IPS-NIHi11 (cell line): Measurements from ENCODE around the gene ERICH3.
"Not testable (repeated sequence)": the region's sequence is repeated elsewhere in the genome, so short reads cannot be mapped to it uniquely, and the experiment has no call there.

Experiments
- DNase-seq: peaks from one replicate; pipeline ENCODE4 v3.0.0; 2012; ENCODE audit warnings: mixed read lengths, low spot score

ERICH3 gene

GRCh38 chr1:74677926-74678325, 4.3 kb upstream of the ERICH3 start:
- DNase-seq = no peak

- DNase-seq = peak; percentile 49
Observed at GRCh38 chr1:74674278-74675048, 871 bp upstream of the ERICH3 start.

GRCh38 chr1:74670866-74671265, 2.7 kb downstream of the ERICH3 start:
- not testable (repeated sequence) for DNase-seq

- no peak for DNase-seq
Observed at GRCh38 chr1:74654708-74655107, 18.9 kb downstream of the ERICH3 start.

GRCh38 chr1:74652711-74653139, 20.9 kb downstream of the ERICH3 start:
- no peak for DNase-seq

- no peak for DNase-seq
Observed at GRCh38 chr1:74650561-74650960, 23.0 kb downstream of the ERICH3 start.

GRCh38 chr1:74641876-74642275, 31.7 kb downstream of the ERICH3 start:
- no peak for DNase-seq

GRCh38 chr1:74641161-74641560, 32.4 kb downstream of the ERICH3 start:
- DNase-seq = no peak

- no peak for DNase-seq
Observed at GRCh38 chr1:74637296-74637695, 36.3 kb downstream of the ERICH3 start.

GRCh38 chr1:74629283-74629682, 44.3 kb downstream of the ERICH3 start:
- DNase-seq = peak; percentile 18

- no peak for DNase-seq
Observed at GRCh38 chr1:74623716-74624115, 49.9 kb downstream of the ERICH3 start.

GRCh38 chr1:74620242-74620641, 53.4 kb downstream of the ERICH3 start:
- no peak for DNase-seq

GRCh38 chr1:74618974-74619373, 54.6 kb downstream of the ERICH3 start:
- DNase-seq = no peak

GRCh38 chr1:74613894-74614293, 59.7 kb downstream of the ERICH3 start:
- no peak for DNase-seq

GRCh38 chr1:74611887-74612286, 61.7 kb downstream of the ERICH3 start:
- DNase-seq = no peak

GRCh38 chr1:74610961-74611360, 62.6 kb downstream of the ERICH3 start:
- DNase-seq = no peak

GRCh38 chr1:74609810-74610371, 63.7 kb downstream of the ERICH3 start:
- DNase-seq = no peak

GRCh38 chr1:74596717-74597116, 76.9 kb downstream of the ERICH3 start:
- no peak for DNase-seq

- no peak for DNase-seq
Observed at GRCh38 chr1:74593887-74594866, 79.4 kb downstream of the ERICH3 start.

- DNase-seq = no peak
Observed at GRCh38 chr1:74592580-74593355, 80.8 kb downstream of the ERICH3 start.

- DNase-seq = no peak
Observed at GRCh38 chr1:74591949-74592348, 81.6 kb downstream of the ERICH3 start.

- no peak for DNase-seq
Observed at GRCh38 chr1:74590288-74590687, 83.3 kb downstream of the ERICH3 start.
